Measurements from ENCODE around the gene PI16. TPM values are rescaled to one million over a fixed set of nuclear protein-coding genes. Genes with fewer than 3 reads are reported as not detected.
"Not testable (repeated sequence)": the region's sequence is repeated elsewhere in the genome, so short reads cannot be mapped to it uniquely, and the experiment has no call there.

PI16 gene
- total RNA-seq, 1 donor from 2014 or later = 2.5 TPM

DNA sequence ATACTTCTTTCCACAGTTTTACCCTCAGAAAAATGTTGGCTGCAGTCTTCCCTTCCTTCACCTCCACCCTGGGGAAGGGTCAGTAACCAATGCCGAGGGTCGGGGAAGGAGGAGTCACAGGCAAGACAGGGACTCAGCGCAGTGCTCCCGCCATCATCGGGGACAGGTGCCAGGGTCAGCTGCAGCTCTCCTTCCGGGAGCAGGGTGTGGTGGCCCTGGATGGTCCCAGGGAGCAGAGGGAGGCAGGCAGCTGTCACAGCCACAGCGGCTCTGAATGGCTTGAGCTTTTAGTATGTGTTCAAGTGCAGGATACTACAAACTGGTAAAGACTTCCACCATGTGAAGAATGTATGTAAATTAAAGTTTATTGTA, 26.0 kb upstream of the PI16 start:
- intact Hi-C loops (cut with micrococcal nuclease) = no loop called here

DNA sequence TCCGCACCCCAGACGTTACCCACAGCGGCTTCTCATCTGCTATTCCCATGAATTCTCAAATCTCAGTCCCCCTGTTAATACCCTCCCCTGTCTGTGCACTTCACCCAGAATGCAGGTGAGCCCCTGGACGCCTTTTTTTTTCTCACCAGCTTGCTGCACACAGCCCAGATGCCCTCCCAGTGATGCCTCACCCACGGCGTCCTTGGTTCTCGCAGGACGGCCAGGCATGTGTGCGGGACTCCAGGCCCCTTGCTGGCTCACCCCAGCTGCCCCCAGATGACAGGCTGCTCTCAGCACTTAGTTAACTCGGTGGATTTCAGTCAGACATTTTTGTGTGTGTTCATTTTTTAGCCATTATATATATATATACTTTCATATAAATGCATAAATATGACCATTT, 25.4 kb upstream of the PI16 start:
- intact Hi-C loops (cut with micrococcal nuclease) = no loop called here

DNA sequence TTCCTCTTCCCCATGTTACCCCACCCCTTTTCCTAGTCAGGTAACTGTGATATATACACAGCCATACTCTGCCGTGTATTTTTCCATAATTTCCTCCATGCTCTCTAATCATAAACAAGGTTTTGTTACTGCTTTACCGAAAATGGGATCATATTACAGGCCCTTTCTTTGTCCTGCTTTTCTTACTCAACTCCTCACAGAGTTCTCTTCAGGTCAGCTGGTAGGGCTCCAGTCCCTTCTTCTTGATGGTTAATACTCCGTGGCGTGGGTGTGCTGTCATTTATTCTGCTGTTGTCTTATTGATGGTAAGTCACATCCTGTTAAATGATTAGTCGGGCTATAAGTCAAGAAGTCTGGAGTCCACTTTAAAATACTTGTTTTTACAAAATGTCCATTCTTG, 24.9 kb upstream of the PI16 start:
- intact Hi-C loops (cut with micrococcal nuclease) = no loop called here

DNA sequence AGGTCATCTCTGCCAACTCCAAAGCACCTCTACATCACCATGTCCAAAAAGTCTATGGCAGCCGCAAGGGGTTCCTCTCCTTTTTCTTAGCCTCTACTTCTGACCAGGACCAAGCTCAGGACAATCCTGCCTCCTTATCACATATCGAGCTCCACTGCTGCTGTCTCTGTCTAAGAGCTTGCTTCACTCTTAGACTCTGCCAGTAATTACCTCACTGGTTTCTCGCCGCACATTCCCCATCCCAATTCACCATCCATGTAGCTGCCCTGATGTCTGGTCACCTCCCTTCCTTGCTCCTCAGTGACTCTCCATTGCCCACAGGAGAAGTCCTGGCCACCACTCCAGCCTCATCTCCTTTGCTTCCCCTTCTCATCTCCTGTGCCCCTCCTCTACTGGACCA, 24.1 kb upstream of the PI16 start:
- intact Hi-C loops (cut with micrococcal nuclease) = no loop called here

DNA sequence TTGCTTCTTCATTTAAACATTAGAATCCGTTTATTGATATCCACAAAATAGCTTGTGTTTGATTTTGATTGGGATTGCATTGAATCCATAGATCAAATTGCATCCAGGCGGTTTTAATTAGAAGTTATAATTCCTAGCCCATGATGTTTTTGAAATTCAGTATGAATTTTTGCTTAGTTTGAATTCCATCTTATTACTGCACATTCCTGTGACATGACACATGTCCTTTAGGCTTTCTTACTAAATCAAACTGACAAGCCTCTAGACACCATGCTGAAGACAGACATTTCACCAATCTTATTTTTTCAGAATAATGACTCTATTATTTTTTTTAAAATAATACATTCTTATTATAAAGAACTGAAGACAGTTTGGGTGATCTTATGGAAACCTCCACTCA, 21.4 kb upstream of the PI16 start:
- intact Hi-C loops (cut with micrococcal nuclease) = no loop called here

DNA sequence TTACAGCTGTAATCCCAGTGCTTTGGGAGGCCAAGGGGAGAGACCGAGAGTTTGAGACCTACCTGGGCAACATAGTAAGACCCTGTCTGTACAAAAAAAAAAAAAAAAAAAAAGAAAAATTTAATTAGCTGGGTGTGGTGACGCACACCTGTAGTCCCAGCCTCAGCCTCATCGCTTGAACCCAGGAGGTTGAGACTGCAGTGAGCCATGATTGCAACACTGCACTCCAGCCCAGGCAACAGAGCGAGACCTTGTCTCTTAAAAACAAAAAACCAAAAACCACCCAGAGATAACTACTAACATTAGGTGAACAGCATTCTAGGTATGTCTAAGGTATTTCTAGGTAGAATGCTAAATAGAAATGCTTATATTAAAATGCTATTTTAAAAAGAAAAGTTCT, 21.0 kb upstream of the PI16 start:
- intact Hi-C loops (cut with micrococcal nuclease) = no loop called here

DNA sequence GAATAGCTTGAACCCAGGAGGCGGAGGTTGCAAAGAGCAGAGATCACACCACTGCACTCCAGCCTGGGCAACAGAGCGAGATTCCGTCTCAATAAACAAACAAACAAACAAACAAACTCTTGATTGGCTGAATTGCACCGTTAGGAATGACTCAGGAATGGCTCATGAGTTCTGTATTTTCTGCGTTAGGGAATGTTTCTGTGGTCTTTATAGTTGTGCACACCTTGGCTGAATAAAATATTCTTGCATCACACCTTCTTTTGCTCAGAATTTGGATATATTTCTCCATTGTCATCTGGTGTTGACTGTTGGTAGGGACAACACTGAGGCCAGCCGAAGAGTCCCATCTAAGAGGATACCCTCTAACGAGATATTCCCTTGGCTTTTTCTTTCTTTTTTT, 19.6 kb upstream of the PI16 start:
- intact Hi-C loops (cut with micrococcal nuclease) = no loop called here

DNA sequence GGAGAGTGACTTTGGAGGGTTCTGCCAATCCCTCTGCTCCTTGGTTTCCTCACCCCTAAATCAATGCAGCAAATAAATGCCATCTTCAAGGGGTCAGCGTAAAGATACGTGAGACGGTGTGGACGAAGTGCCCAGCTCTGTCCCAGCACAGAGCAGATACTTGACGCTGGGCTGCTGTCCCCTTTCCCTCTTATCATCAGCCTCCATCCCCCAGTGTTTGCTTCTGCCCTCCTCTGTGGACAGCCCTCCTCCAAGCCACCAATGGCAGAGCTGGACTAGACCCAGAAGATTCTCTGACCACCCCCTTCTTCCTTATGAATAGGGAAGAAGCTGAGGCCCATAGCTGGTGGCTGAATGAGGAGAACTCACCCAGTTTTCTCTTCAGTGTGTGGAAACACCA, 17.7 kb upstream of the PI16 start:
- intact Hi-C loops (cut with micrococcal nuclease) = no loop called here

DNA sequence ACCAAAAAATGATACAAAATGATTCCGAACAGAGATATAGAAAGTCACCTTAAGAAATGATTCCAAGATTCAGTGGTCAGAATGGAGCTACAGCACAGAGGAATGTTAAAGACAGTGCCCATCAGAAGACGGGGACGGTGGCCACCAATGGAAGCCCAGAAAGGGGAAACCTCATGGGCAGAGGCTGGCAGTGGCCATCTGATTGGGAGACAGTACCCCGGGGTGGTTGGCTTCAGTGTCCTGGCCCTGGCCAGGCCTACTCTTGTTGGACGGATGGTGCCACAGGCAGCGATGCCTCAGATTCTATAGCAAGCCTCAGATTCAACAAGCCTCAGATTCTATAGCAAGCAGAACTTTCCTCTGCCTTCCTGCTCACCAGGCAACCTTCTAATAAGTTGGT, 16.6 kb upstream of the PI16 start:
- intact Hi-C loops (cut with micrococcal nuclease) = no loop called here

DNA sequence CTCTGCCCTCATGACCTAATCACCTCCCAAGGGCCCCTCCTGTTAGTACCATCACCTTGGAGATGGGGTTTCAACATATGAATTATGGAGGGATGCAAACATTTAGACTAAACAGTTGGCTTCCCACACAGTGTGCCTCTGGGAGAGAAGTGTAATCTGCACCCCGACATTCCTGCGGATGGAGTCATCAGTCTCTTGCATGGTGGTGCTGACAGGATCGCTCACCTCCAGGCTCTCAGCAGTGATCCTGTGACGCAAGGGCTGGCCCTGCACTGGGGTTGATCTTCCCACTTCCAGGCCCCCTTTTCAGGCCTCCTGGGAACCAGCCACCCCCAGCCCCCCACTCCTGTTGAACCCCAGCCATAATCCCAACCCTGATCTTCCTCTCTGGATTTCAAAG, 16.0 kb upstream of the PI16 start:
- intact Hi-C loops (cut with micrococcal nuclease) = no loop called here

DNA sequence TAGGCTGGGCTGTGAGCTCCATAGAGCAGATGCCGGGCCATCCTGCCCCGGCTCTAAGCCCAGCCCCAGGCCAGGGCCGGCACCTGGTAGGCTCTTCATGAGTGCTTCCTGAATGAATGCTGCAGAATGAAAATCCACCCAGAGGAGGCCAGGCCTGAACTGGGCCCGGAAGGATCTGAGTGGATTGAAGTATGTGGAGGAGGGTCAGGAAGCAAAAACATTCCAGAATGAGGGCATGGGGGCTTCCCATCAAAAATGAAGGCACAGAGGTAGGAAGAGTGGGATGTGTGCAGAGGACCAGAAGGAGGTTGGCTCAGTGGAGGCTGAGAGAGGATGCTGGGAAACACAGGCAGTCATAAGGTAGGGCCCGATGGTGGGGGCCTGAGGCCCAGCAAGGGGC, 15.5 kb upstream of the PI16 start:
- intact Hi-C loops (cut with micrococcal nuclease) = not testable (repeated sequence)

DNA sequence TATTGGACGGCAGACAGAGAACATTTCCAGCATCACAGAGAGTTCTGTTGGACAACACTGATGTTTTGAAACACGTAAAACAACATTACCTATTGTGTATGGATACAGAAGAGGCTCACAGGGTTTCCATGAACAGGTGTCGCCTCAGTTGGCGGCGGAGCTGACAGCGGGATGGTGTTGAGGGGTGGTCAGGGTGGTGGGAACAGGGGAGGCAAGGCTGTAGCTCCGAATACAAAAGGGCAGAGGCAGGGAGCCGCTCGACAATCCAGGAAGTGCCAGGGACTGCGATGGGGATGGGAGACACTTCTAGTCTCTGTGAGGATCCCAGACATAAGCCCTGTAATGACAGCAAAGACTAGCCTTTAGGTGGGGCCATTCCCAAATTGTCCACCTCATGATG, 14.5 kb upstream of the PI16 start:
- intact Hi-C loops (cut with micrococcal nuclease) = no loop called here

DNA sequence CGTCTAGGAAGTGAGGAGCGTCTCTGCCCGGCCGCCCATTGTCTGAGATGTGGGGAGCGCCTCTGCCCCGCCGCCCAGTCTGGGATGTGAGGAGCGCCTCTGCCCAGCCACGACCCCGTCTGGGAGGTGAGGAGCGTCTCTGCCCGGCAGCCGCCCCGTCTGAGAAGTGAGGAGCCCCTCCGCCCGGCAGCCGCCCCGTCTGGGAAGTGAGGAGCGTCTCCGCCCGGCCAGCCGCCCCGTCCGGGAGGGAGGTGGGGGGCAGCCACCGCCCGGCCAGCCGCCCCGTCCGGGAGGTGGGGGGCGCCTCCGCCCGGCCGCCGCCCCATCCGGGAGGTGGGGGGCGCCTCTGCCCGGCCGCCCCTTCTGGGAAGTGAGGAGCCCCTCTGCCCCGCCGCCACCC, 13.0 kb upstream of the PI16 start:
- intact Hi-C loops (cut with micrococcal nuclease) = not testable (repeated sequence)

DNA sequence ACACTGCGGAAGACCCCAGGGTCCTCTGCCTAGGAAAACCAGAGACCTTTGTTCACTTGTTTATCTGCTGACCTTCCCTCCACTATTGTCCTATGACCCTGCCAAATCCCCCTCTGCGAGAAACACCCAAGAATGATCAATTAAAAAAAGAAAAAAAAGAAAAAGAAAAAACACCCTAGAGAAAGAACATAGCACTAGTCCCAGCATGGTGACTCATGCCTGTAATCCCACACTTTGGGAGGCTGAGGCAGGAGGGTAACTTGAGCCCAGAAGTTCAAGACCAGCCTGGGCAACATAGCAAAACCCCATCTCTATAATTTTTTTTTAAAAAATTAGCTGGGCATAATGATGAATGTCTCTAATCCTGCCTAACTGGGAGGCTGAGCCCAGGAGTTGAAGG, 12.2 kb upstream of the PI16 start:
- intact Hi-C loops (cut with micrococcal nuclease) = not testable (repeated sequence)

DNA sequence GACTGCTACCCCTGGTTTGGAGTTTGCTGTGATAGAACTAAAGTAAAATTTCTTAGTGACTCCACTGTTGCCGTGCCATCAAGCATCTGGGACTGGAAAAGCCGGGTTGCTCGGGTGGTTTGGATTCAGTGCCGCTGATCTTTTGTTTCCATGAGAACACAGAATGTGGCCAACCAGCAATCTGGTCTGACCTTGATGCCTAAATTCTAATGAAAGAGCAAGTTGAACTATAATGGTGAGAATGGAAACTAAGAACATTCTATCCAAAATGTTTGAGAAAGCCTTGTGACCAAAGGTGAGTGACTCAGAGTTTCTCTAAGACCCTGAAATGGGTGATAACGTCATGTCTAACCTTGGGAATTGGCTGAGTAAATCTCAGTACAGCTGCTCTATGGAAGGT, 9.9 kb upstream of the PI16 start:
- intact Hi-C loops (cut with micrococcal nuclease) = no loop called here

DNA sequence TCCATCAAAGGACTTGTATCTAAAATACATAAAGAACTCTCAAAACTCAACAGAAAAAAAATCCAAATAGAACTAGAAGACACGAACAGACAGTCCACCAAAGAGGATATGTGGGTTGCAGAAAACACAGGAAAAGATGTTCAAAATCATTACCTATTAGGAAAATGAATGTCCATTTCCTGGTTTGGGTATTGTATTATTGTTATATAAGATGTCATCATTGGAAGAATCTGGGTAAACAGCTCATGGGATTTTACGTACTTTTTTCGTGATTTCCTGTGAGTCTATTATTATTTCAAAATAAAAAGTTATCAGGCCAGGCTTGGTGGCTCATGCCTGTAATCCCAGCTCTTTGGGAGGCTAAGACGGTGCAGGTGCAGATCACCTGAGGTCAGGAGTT, 9.2 kb upstream of the PI16 start:
- intact Hi-C loops (cut with micrococcal nuclease) = no loop called here

DNA sequence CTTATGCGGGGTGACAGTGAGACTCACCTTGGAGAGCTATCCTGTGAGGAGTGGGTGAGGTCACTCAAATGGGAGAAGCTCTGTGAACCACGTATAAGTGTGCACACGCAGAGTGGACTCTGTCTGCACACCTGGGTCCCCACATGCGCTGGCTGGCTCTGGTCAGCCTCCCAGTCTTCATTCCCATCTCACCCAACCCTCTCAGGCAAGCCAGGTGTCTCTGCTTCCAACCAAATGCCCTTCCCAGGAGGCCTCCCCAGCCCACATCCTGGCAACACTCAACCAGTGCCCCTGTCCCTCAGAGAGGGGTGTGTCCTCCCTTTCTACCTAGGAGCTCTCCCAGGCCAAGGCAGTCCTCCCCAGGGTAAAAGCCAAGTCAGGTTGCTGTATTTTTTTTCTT, 8.0 kb upstream of the PI16 start:
- intact Hi-C loops (cut with micrococcal nuclease) = no loop called here

DNA sequence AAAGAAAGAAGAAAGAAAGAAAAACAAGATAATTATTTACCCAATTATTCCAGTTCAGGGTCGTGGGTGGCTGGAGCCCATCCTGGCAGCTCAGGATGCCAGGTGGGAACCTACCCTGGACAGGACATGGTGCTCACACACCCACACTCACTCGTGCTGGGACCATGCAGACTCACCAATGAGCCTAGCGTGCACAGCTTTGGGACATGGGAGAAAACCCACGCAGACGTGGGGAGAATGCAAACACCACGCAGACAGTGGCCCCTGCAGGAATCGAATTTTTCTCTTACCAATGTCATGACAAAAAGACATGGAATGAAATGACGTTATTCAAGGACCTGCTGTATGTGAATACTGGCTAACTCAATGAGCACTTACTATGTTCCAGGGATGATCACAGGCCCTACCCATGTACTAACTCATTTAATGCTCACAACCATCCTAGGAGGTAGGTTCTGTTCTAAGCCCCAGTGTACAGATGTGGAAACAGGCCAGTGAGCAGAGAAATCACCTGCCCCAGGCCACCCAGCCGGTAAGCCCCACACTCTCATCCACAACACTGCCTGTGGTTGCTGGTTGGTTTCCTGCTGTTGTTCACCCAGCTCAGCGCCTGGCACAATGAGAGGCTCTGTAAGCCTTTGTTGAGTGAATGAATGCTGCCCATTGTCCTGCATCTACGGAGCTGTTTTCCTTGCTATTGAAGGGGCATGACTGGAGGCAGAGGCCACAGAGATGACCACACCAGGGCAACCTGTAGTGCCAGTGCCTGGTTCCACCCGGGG, 6.8 kb upstream of the PI16 start:
- intact Hi-C loops (cut with micrococcal nuclease) = no loop called here

DNA sequence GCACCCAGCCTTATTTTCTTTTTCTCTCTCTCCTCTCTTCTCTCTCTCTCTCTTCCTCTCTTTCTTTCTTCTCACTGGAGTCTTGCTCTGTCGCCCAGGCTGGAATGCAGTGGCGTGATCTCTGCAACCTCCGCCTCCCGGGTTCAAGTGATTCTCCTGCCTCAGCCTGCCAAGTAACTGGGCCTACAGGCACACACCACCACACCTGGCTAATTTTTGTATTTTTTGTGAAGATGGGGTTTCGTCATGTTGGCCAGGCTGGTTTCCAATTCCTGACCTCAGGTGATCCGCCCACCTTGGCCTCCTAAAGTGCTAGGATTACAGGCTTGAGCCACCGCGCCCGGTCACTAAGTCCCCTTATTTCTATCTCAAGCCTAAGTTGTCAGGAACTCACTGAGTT, 5.5 kb upstream of the PI16 start:
- intact Hi-C loops (cut with micrococcal nuclease) = not testable (repeated sequence)

DNA sequence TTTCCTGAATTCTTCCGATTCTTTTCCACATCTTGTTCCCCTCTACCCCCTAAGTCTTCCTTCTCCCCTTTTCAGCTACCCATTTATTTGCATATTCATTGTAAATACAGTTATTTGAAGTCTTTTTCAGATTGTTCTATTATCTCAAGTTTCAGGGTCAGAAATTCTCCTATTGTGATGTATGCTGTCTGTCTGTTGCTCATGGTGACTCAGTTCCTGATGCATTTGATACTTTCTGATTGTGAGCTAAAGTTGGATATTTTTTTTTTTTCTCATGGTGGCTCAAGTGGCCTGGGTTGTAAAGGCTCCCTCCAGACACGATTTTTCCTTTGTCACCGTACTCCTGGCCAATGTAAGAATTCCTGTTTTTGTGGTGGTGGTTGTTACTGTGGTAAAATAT, 4.9 kb upstream of the PI16 start:
- intact Hi-C loops (cut with micrococcal nuclease) = no loop called here

DNA sequence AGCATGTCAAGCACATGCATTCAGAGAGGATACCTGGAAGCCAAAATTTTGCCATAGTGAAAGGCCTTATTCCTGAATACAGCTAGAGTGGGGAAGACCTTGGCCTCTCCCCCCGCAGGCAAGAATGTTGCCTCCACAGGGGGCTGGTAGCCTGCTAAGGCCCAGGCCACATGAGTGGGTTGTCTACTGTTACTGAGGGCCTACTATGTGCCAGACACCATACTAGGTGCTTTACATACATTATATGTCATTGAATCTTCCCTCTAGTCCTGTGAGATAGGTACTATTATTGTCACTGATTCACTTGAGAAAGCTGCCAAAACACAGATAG, 642 bp upstream of the PI16 start:
- intact Hi-C loops (cut with micrococcal nuclease) = loop anchor here (2.0 kb wide), 2 partner anchors 41 to 725 kb away; no protein-coding TSS in a partner anchor

DNA sequence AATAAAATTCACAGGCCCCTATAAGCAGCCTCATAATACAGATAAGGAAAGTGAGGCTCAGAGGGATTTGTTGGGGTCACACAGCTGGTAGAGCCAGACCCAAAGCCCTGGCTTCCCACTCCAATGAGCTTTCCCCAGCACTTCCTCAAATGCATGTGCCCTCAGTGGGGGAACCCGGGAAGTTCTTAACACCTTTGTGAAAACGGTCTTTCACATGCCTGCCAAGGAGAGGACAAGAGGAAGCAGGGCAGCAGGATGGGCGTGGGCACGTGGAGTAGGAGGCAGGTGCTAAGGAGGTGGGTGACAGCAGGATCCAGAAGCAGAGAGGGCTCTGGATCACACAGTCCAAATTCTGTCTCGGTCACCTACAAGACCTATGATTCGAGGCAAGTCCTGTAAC, 598 bp downstream of the PI16 start:
- intact Hi-C loops (cut with micrococcal nuclease) = loop anchor here (2.0 kb wide), 1 partner anchor 42 kb away; no protein-coding TSS in a partner anchor

DNA sequence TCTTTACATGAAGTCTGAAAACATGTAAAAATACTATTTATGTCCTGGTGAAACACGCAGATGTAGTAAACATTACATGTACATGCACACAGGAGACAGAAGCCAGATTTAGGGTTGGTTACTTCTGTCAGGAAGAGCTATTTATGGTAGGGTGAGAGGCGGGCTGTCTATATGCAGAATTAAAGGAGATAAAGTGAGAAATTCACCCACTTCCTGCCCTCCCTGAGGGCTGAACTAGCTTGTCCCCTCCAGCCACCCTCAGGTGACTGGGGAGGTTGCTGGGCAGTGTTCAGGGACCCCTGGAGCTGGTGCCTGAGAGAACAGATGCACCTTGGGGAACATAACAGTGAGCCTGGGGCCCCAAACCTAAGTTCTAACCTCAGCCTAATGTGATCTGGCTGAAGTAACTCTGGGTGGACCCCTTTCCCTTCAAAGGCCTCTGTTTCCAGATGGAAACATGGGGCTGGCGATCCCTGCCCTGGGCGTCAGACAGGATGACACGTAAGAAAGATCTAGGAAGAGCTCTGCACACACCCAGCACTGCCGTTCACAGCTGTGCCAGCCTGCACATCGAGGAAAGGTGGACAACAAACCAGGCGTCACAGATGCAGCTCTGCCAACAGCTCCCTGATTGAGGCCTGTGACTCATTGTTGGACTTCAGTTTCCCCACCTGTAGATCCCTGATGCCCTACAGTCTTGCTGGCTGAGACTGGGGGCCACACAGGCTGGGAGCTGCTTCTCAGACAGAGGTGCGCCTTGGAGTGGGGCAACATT, 1.3 kb downstream of the PI16 start:
- intact Hi-C loops (cut with micrococcal nuclease) = loop anchor here (2.0 kb wide), 1 partner anchor 43 kb away; no protein-coding TSS in a partner anchor
